GM23338 (cell line): Measurements from ENCODE around the gene MAPK8IP2. TPM values are rescaled to one million over a fixed set of nuclear protein-coding genes. Genes with fewer than 3 reads are reported as not detected.

Experiments
- ATAC-seq: fragments of 200-7000 bp; cut with Tn5 transposase; 3 replicates; pipeline ENCODE4 v1.9.1; 2020
- DNase-seq: peaks from one replicate; pipeline ENCODE4 v3.0.0-alpha.2; 2015; ENCODE audit warnings: low spot score
- H2AFZ ChIP-seq: fragments of 200-600 bp; sonication (generic); 2 replicates; pipeline ENCODE4 v1.8.0; 2016; ENCODE audit warnings: antibody characterized with exemption, mild to moderate bottlenecking, moderate library complexity
- H3F3A ChIP-seq: fragments of 200-600 bp; sonication (generic); replicated peaks from 2 replicates; pipeline ENCODE4 v1.8.0; 2017; ENCODE audit warnings: antibody characterized with exemption, mixed run types, low read depth
- H3K27ac ChIP-seq: fragments of 200-600 bp; sonication (generic); 2 replicates; pipeline ENCODE4 v1.6.1; 2016; ENCODE audit warnings: low read depth
- H3K27me3 ChIP-seq: fragments of 200-600 bp; sonication (generic); 2 replicates; pipeline ENCODE4 v1.8.0; 2016; ENCODE audit warnings: mild to moderate bottlenecking, mixed run types, moderate library complexity; ENCODE audit not compliant: insufficient read depth
- H3K36me3 ChIP-seq: fragments of 200-600 bp; sonication (generic); 2 replicates; pipeline ENCODE4 v1.8.0; 2016; ENCODE audit warnings: mild to moderate bottlenecking; ENCODE audit not compliant: insufficient read depth
- H3K4me1 ChIP-seq: fragments of 200-600 bp; sonication (generic); 2 replicates; pipeline ENCODE4 v1.8.0; 2016; ENCODE audit warnings: mild to moderate bottlenecking, moderate library complexity; ENCODE audit not compliant: insufficient read depth
- H3K4me2 ChIP-seq: fragments of 200-600 bp; sonication (generic); 2 replicates; pipeline ENCODE4 v1.7.1; 2017; ENCODE audit warnings: mixed run types
- H3K4me3 ChIP-seq: fragments of 200-600 bp; sonication (generic); 2 replicates; pipeline ENCODE4 v1.6.1; 2016; ENCODE audit warnings: mixed run types
- H3K79me2 ChIP-seq: fragments of 200-600 bp; sonication (generic); replicated peaks from 2 replicates; pipeline ENCODE4 v1.8.0; 2017; ENCODE audit warnings: mild to moderate bottlenecking; ENCODE audit not compliant: insufficient read depth
- H3K9me2 ChIP-seq: fragments of 200-600 bp; sonication (generic); 2 replicates; pipeline ENCODE4 v1.8.0; 2017; ENCODE audit not compliant: insufficient read depth
- H4K20me1 ChIP-seq: fragments of 200-600 bp; sonication (generic); replicated peaks from 2 replicates; pipeline ENCODE4 v1.8.0; 2017; ENCODE audit warnings: mild to moderate bottlenecking; ENCODE audit not compliant: insufficient read depth
- H3K27ac Mint-ChIP-seq: 2 replicates; pipeline ENCODE4 v1.8.0; 2020; ENCODE audit warnings: inconsistent platforms, mild to moderate bottlenecking, moderate library complexity, mixed read lengths
- H3K27me3 Mint-ChIP-seq: 3 replicates; pipeline ENCODE4 v1.8.0; 2022; ENCODE audit warnings: low read depth, mild to moderate bottlenecking, moderate library complexity, mixed read lengths, inconsistent platforms; ENCODE audit not compliant: insufficient read depth, poor library complexity
- H3K36me3 Mint-ChIP-seq: 3 replicates; pipeline ENCODE4 v1.8.0; 2021; ENCODE audit warnings: low read depth, mild to moderate bottlenecking, inconsistent platforms, moderate library complexity, mixed read lengths
- H3K4me1 Mint-ChIP-seq: 3 replicates; pipeline ENCODE4 v1.8.0; 2020; ENCODE audit warnings: mild to moderate bottlenecking, inconsistent platforms, mixed read lengths
- H3K4me3 Mint-ChIP-seq: 3 replicates; pipeline ENCODE4 v1.8.0; 2021; ENCODE audit warnings: moderate library complexity, mild to moderate bottlenecking, inconsistent platforms, mixed read lengths
- H3K9me3 Mint-ChIP-seq: 3 replicates; pipeline ENCODE4 v1.8.0; 2020; ENCODE audit warnings: moderate library complexity, mild to moderate bottlenecking, inconsistent platforms, mixed read lengths
- CREB1 ChIP-seq: fragments of 250-450 bp; sonication (Bioruptor Pico); IDR thresholded peaks from 2 replicates; pipeline ENCODE4 v1.5.0; 2020; ENCODE audit warnings: low read depth, mild to moderate bottlenecking, moderate library complexity
- EZH2 ChIP-seq: fragments of 200-600 bp; sonication (generic); IDR thresholded peaks from one replicate; pipeline ENCODE4 v1.8.0; 2017; ENCODE audit warnings: antibody characterized with exemption, mild to moderate bottlenecking, low read depth; ENCODE audit not compliant: unreplicated experiment
- EZH2phosphoT487 ChIP-seq: fragments of 200-600 bp; sonication (generic); IDR thresholded peaks from one replicate; pipeline ENCODE4 v1.8.1; 2018; ENCODE audit warnings: antibody characterized with exemption; ENCODE audit not compliant: unreplicated experiment
- JUNB ChIP-seq: IDR thresholded peaks from one replicate; pipeline ENCODE4 v1.6.1; 2016; ENCODE audit warnings: antibody characterized with exemption; ENCODE audit not compliant: unreplicated experiment
- NANOG ChIP-seq: IDR thresholded peaks from 2 replicates; pipeline ENCODE4 v1.6.1; 2016; ENCODE audit warnings: antibody characterized with exemption, borderline replicate concordance
- POLR2AphosphoS5 ChIP-seq: IDR thresholded peaks from 2 replicates; pipeline ENCODE4 v1.6.1; 2016; ENCODE audit warnings: antibody characterized with exemption, low read depth
- STAT1 ChIP-seq: IDR thresholded peaks from one replicate; pipeline ENCODE4 v1.6.1; 2016; ENCODE audit warnings: antibody characterized with exemption; ENCODE audit not compliant: unreplicated experiment
- ZNF114 ChIP-seq: fragments of 250-450 bp; sonication (Bioruptor Pico); IDR thresholded peaks from 2 replicates; pipeline ENCODE4 v1.5.0; 2020; ENCODE audit warnings: mild to moderate bottlenecking, moderate library complexity
- ZNF331 ChIP-seq: fragments of 250-450 bp; sonication (Bioruptor Pico); IDR thresholded peaks from 2 replicates; pipeline ENCODE4 v1.5.0; 2020; ENCODE audit warnings: low read depth, mild to moderate bottlenecking, moderate library complexity
- ZNF462 ChIP-seq: fragments of 250-450 bp; sonication (Bioruptor Pico); IDR thresholded peaks from 2 replicates; pipeline ENCODE4 v1.5.0; 2020; ENCODE audit warnings: mild to moderate bottlenecking, moderate library complexity
- polyA plus RNA-seq: library from polyadenylated mRNA; unstranded; fragments of >200 nt; fragmentation: Nextera tagmentation; extraction: Ambion mirVana; gene quantifications from 2 replicates; pipeline ENCODE4 v1.2.1, GENCODE V29; 2016
- total RNA-seq: library from RNA; depleted of rRNA; stranded (reverse); fragments of >200 nt; shearing (Covaris generic); gene quantifications from 2 replicates; pipeline ENCODE4 v1.2.3, GENCODE V29; 2014
- TF ChIP-seq, protein P1 (sequence below): IDR thresholded peaks from 2 replicates; pipeline ENCODE4 v1.6.1; 2016; ENCODE audit warnings: antibody characterized with exemption
- TF ChIP-seq, protein P2 (sequence below): IDR thresholded peaks from one replicate; pipeline ENCODE4 v1.6.1; 2018; ENCODE audit warnings: antibody characterized with exemption; ENCODE audit not compliant: unreplicated experiment
- TF ChIP-seq, protein P3 (sequence below), 2 experiments: fragments of 200-600 bp in 1 of 2; sonication (generic) in 1 of 2; conservative IDR thresholded peaks; 2 replicates each; pipeline versions ENCODE4 v1.5.1 to v1.6.1; 2016 to 2017; ENCODE audit warnings: antibody characterized with exemption in 2 of 2, low read depth in 2 of 2, mild to moderate bottlenecking in 2 of 2, moderate library complexity in 1 of 2

Gene MAPK8IP2
- total and polyA plus RNA-seq, 2 experiments from 2014 or later = 0.15 to 3.5 TPM

DNA sequence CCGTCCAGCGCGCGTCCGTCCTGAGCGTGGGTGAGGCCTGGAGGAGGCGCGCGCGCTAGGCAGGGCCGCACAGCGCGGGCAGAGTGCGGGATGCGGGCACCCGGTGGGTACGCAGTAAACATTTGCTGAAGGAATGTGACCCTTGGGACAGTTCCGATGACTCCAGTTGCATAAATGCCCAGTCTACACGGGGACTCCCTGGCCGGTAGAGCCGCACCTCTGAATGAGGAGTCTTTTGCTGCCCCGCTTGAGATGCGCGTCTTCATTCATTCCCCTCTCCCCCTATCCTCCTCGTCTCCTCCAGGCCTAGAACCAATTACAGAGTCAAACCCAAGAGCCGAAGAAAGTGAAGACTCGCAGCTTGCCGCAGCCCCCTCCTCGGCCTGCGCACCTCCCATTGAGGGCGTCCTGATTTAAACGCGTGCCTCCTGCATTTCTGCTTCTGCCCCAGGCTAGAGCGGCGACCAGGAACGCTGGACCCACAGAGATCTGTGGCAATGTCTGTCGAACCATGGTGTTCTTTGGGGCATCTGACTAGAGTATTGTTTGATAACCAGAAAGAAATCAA is 17.2 kb upstream of the MAPK8IP2 start:
- Histone ChIP-seq H2AFZ (peak overlapping the region; percentile 69; the same call in 1 of the 2 replicates), H3K36me3 (no peaks in the 10 kb centered on the region), H3F3A (peaks cover 12% of the 10 kb centered on the region), H3K9me2 (no peaks in the 10 kb centered on the region), H3K4me3 (peak overlapping the region; percentile 78), H3K27ac (no peak overlapping the region), H3K4me2 (peak overlapping the region; percentile 90), H3K4me1 (peaks cover 8% of the 10 kb centered on the region), H3K79me2 (no peaks in the 10 kb centered on the region), H4K20me1 (peaks cover 3% of the 10 kb centered on the region; the same call in 1 of the 2 replicates), H3K27me3 (peaks cover 7% of the 10 kb centered on the region; the same call in 1 of the 2 replicates)
- TF ChIP-seq, protein P1, sequence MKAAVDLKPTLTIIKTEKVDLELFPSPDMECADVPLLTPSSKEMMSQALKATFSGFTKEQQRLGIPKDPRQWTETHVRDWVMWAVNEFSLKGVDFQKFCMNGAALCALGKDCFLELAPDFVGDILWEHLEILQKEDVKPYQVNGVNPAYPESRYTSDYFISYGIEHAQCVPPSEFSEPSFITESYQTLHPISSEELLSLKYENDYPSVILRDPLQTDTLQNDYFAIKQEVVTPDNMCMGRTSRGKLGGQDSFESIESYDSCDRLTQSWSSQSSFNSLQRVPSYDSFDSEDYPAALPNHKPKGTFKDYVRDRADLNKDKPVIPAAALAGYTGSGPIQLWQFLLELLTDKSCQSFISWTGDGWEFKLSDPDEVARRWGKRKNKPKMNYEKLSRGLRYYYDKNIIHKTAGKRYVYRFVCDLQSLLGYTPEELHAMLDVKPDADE = no peak
- TF ChIP-seq CREB1 (CRISPR knock-in tag) (no peak), STAT1 (no peak), EZH2 (no peak), ZNF462 (CRISPR knock-in tag) (no peak), NANOG (no peak), ZNF114 (CRISPR knock-in tag) (no peak), EZH2phosphoT487 (no peak), ZNF331 (no peak), POLR2AphosphoS5 (no peak), JUNB (no peak)
- TF ChIP-seq, protein P2, sequence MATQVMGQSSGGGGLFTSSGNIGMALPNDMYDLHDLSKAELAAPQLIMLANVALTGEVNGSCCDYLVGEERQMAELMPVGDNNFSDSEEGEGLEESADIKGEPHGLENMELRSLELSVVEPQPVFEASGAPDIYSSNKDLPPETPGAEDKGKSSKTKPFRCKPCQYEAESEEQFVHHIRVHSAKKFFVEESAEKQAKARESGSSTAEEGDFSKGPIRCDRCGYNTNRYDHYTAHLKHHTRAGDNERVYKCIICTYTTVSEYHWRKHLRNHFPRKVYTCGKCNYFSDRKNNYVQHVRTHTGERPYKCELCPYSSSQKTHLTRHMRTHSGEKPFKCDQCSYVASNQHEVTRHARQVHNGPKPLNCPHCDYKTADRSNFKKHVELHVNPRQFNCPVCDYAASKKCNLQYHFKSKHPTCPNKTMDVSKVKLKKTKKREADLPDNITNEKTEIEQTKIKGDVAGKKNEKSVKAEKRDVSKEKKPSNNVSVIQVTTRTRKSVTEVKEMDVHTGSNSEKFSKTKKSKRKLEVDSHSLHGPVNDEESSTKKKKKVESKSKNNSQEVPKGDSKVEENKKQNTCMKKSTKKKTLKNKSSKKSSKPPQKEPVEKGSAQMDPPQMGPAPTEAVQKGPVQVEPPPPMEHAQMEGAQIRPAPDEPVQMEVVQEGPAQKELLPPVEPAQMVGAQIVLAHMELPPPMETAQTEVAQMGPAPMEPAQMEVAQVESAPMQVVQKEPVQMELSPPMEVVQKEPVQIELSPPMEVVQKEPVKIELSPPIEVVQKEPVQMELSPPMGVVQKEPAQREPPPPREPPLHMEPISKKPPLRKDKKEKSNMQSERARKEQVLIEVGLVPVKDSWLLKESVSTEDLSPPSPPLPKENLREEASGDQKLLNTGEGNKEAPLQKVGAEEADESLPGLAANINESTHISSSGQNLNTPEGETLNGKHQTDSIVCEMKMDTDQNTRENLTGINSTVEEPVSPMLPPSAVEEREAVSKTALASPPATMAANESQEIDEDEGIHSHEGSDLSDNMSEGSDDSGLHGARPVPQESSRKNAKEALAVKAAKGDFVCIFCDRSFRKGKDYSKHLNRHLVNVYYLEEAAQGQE = no peak
- TF ChIP-seq, protein P3, sequence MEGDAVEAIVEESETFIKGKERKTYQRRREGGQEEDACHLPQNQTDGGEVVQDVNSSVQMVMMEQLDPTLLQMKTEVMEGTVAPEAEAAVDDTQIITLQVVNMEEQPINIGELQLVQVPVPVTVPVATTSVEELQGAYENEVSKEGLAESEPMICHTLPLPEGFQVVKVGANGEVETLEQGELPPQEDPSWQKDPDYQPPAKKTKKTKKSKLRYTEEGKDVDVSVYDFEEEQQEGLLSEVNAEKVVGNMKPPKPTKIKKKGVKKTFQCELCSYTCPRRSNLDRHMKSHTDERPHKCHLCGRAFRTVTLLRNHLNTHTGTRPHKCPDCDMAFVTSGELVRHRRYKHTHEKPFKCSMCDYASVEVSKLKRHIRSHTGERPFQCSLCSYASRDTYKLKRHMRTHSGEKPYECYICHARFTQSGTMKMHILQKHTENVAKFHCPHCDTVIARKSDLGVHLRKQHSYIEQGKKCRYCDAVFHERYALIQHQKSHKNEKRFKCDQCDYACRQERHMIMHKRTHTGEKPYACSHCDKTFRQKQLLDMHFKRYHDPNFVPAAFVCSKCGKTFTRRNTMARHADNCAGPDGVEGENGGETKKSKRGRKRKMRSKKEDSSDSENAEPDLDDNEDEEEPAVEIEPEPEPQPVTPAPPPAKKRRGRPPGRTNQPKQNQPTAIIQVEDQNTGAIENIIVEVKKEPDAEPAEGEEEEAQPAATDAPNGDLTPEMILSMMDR (conservative IDR thresholded peaks at IDR 0.05; ENCODE audit: low read depth in 2 of 2) = no peak
- ATAC-seq (peak; percentile 23), DNase-seq (peak; percentile 63)
- peak overlapping the region; percentile 30 for H3K27ac Mint-ChIP-seq
- peaks cover 7% of the 10 kb centered on the region for H3K4me1 Mint-ChIP-seq
- H3K36me3 Mint-ChIP-seq = no peaks in the 10 kb centered on the region; the same call in 2 of the 3 replicates
- peaks cover 8% of the 10 kb centered on the region for H3K27me3 Mint-ChIP-seq
- peak overlapping the region; percentile 86 for H3K4me3 Mint-ChIP-seq
- no peaks in the 10 kb centered on the region for H3K9me3 Mint-ChIP-seq
